HG02798 (cell line): ENCODE measurements around the gene SRL.
A peak's percentile ranks its signal among the peaks of the same experiment; 100 is the strongest.
"Not testable (repeated sequence)": the region's sequence is repeated elsewhere in the genome, so short reads cannot be mapped to it uniquely, and the experiment has no call there.

Source experiments
- ATAC-seq: cut with Tn5 transposase; IDR thresholded peaks from one replicate; pipeline ENCODE4 v1.9.1; 2021; ENCODE audit warnings: mild to moderate bottlenecking; ENCODE audit not compliant: unreplicated experiment, poor library complexity

SRL gene

GRCh38 chr16:4262303-4262835, 20.5 kb upstream of the SRL start:
- ATAC-seq = no peak

DNA sequence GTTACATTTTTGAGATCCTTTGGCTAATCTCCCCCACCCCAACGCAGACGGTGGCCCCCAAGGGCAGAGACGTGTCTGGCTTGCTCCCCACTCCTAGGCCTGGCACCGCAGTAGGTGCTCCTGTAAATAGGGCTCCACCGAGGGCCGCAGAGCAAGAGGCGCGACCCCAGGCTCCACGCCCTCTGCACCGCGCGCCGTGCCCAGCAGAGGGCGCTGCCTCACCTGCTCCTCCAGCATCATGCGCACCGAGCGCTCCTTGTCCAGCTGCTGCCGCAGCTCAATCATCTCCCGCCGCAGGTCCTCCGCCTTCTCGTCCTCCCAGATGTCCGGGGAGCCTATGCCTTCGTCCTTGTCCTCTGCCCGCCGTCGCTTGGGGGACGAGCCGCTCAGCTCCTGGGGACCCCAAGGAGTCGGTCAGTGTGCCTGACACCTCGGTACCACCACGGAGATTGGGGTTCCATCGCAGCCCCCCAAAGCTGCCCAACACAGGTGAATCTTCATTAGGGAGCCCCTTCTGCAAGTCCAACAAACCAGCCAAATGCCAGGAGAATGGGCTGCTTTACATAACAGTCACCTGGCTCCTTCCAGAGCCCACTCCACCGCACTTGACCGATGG, 19.8 kb upstream of the SRL start:
- ATAC-seq = no peak

GRCh38 chr16:4260360-4260759, 18.5 kb upstream of the SRL start:
- no peak for ATAC-seq

DNA sequence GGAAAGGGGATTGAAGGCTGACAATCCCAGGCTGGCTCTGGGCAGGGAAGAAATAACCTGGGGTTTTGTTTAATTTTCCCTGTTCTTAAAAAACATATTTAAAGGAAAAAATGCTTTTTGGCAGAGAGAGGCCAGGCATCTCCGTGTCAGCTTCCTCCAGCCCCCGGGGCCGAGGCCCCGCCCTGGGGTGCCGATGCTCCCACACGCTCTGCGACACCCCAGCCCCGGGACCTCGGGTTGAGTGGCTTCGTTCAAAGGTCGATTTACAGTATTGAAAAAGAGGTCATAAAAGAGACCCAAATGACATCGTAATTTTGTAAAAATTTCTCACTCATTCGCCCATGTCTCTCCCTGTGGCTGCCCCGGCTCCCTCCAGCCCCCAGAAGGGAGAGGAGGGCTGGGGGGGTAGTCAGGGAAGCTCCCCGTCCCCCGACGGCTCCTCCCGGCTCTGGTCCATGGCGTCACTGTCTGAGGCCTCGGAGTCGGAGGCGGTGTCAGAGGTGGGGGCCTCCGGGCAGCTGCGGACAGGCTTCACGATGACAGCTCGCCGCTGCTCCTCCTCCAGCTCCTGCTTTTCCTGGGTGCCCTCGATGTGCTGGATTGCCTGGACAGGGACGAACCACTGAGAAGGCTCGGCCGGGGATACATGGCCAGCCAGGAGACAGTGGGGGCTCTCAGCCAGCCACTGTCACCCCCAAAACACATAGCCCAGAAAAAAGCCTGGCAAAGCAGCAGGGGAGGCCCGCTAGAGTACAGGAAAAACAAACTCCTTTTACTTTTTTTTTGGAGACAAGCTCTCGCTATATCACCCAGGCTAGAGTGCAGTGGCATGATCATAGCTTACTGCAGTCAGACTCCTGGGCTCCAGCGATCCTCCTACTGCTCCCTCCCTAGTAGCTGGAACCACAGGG, 16.0 kb upstream of the SRL start:
- ATAC-seq = no peak

DNA sequence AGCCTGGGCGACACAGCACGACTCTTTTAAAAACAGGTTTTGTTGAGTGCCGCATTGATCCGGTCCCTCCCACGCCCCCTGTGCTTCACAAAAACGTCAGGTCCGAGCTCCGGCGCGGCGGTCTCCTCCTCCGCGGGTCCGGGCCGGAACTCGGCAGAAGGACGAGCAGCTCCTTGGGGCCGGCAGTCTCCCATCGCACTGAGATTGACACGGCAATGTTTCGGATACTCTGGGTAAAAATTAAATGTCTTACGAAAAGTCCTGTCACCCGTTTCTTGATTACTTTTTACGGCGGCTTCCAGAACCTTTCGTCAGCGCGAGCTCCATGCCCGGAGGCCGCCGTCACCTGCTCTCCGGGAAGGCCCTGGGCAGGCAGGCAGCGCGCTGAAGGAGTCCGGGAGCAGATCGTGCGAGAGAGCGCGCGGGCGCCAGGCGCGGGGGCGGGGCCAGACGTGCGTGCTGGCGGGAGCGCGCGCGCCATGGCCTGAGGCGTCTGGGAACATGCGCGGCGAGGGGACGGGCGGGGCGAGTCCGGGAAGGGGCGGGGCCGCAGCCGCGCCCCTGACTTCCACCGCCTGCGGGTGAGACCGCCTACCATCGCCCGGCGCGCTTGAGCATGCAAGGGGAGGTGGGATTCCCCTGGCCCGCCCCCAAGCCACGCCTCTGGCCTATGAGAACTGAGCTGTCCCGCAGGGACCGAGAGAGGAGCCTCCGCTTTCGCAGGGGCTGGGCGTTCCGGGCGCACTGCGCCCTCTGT, 11.7 kb upstream of the SRL start:
- peak; percentile 97 for ATAC-seq

GRCh38 chr16:4253012-4253393, 11.1 kb upstream of the SRL start:
- ATAC-seq = not testable (repeated sequence)

DNA sequence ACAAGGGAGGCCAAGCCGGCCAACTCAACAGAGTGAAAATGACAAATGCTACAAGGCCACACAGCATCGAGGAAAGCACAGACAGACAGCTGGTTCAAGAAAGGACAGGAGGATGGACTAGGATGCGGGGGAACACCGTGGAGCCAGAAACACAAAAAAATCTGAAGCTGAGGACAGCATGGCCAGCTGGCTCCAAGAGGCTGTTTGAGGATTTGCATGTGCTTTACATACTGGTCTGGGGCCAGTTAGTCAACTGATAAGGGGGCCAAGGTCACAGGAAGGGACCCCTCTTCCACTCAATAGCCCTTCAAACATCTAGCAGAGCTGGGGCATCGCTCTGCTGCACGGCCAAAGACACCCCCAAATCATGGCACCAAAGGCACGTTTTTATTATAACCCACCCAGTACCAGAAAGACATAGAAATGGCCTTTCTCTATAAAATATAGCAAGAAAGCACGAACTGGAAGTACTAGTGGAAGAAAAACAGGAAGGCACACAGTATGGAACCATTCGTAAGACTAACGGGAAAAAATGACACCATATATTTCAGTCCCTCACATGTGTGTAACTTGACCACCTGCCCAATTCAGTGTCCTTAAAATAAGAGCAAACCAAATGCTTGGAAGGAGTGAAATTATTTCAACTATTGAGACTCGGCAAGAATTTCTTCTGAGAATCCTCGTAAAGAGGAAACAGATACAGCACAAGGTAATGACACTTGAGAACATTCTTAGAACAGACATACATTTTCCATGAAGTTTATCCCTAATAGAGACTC, 7.8 kb upstream of the SRL start:
- ATAC-seq = no peak

DNA sequence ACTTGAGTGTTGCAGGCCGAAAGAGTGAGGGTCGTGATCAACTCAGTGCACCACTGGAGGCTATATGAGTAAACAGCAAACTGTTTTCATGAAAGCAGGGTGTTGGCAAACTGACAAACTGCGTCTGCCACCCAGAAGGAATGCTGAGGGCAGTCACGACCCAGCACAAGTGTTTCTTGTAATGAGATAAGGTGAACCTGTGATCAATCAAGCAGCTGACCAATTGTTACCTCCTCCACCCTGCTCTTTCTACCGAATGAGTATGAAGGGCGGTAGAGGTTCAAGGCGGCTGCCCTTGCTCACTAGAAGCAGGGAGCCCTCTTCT, 5.5 kb upstream of the SRL start:
- no peak for ATAC-seq

- ATAC-seq = no peak
These were observed 5.0 kb upstream of the SRL start for GRCh38 chr16:4246777-4247459.

DNA sequence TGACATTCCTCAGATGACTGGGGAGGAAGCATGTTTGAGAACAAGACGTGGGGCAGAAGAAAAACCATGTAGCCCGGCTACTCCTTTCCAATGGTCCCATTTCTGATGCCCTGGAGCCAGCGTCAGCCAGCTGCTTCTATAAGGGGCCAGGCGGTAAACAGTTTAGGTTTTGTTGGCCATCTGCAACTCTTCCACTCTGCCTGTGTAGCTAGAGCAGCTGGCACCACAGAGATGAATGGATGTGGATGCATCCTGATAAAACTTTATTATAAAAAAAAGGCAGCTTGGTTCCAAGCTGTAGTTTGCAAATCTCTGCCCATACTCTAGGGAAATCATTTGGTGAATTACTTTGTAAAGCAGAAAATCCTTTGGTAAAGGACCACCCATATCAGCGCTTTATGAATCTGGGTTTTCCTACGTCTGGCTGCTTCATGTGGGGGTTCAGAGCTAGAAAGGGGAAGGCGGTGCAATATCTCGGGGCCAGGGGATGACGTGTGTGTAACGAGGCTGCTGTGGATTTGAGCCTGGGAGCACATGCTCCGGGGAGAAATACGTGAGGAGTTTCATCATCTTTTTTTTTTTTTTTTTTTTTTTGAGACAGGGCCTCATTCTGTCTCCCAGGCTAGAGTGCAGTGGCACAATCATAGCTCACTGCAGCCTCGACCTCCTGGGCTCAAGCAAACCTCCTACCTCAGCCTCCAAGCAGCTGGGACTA, 3.4 kb upstream of the SRL start:
- ATAC-seq = no peak

- no peak for ATAC-seq
These were observed 2.6 kb upstream of the SRL start for GRCh38 chr16:4244254-4245076.

- ATAC-seq = no peak
These were observed 487 bp downstream of the SRL start for GRCh38 chr16:4241258-4241927.

DNA sequence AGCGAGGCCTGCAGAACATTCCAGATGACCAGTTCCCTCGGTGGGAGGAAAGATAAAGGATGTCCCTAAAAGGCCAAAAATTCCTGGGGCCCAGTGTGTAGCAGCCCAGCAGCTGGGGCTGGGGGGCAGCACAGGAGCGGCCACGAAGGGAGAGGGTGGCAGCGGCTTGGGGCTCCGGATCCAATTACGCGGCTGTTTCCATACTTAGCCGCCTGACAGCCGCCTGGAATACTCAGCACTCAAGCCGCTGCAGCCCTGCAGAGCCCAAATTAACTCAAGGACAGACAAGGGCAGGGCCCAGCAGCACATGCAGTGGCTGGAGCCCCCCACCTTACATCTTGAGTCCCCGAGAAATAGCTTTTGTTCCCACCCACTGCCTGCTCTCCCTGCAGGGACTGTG, 1.3 kb downstream of the SRL start:
- no peak for ATAC-seq

DNA sequence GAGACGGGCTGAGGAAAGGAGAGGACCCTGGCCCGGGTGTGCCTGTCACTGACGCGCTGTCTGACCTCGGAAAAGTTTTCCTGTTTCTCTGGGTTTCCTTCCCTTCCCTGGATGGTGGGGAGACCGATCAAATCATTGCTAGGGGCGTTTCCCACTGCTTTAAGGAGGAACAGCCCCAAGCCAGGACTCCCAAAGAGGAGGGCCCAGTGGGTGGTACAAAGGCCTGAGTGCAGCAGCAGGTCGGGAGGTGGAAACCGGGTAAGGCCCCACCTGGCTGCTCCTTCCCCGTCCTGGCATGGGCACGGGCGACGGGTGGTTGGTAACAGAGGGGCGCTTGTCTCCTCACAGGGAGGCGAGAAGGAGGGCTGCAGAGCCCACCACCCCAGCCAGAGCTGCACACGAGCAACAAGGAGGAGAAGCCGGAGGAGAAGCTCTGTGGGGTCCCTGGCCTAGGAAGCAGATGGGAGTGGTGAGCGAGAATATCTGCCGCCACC, 2.2 kb downstream of the SRL start:
- ATAC-seq = no peak

- no peak for ATAC-seq
These were observed 2.9 kb downstream of the SRL start for GRCh38 chr16:4239020-4239419.

- ATAC-seq = no peak
These were observed 8.4 kb downstream of the SRL start for GRCh38 chr16:4233431-4233830.

GRCh38 chr16:4232541-4233386, 9.1 kb downstream of the SRL start:
- no peak for ATAC-seq
